ENCODE data around the gene KRT28. TPM values are rescaled to one million over a fixed set of nuclear protein-coding genes. Genes with fewer than 3 reads are reported as not detected.
A peak's percentile ranks its signal among the peaks of the same experiment; 100 is the strongest.
"Not testable (repeated sequence)": the region's sequence is repeated elsewhere in the genome, so short reads cannot be mapped to it uniquely, and the experiment has no call there.

Gene KRT28
- total RNA-seq, 1 donor from 2014 or later: 152 TPM

DNA sequence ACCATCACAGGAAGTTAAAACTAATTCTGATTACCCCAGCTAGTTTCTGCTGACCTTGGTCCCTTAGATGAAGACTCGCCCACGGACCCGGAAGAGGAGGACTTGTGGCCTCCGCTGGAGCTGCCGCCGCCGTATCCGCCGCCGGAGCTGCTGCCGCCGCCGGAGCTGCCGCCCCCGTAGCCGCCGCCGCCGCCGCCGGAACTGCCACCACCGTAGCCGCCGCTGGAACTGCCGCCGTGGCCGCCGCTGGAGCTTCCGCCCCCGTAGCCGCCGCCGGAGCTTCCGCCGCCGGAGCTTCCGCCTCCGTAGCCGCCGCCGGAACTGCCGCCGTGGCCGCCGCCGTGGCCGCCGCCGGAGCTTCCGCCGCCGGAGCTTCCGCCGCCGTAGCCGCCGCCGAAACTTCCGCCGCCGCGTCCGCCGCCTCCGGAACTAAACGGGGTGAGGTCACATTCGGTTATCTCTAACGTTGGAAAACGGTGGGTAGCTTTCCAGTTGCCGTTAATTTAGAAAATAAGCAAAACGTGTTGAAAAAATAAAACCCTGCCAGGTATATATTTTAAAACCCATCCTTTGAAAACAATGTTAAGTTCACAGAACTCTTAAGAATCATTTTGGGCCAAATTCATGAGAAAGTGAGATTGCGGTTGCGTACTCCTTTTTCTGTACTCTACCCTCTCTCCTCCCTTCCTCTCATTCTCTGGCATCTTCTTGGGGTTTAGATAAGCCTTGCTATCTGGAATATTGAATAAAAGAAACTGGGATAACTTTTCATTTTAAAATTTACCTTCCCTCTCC is 19.2 kb upstream of the KRT28 start:
- peak; percentile 34 for DNase-seq

DNA sequence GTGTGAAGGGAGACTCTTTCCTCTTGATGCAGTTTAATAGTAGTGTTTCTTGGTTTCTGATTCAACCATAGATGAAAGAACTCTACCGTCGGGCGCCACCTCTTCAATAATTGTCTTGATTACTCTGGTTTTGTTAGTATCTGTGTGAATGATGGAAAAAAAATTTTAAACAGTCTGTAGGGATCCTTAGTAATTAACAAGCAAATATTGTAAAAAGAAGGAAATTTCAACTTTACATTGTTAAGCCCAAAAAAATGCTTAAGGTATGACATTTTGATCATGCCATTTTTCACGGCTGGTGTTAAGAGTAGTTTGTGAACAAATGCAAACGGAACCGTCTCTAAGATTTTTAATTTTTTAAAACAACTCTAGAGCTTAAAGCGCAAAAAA is 18.6 kb upstream of the KRT28 start:
- DNase-seq: no peak

DNA sequence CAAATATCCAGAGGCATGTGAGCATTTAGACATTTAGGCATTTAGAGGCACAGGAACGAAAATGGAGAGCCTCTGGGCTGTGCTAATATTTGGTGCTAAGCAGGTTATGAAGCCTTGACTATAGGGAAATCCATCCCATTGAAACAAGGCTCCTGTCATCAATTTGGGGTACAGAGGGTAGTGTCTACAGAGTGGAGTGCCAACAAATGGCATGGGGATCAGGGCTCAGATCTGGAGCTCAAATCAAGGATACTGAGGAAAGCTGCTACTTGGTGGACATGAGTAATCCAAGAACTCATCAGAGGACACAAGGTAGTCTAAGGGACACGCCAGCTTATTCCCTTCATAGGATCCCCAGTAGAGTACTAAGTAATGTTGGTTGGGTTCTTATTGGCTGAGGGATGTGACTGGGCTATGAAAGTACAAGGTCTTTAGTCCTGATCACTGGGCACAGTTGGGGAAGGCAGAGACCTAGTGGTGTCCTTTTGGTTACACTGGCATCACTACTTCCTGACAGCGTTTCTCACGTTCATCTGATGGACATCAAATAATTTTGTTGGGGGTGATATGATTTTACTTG is 17.4 kb upstream of the KRT28 start:
- no peak for DNase-seq

DNA sequence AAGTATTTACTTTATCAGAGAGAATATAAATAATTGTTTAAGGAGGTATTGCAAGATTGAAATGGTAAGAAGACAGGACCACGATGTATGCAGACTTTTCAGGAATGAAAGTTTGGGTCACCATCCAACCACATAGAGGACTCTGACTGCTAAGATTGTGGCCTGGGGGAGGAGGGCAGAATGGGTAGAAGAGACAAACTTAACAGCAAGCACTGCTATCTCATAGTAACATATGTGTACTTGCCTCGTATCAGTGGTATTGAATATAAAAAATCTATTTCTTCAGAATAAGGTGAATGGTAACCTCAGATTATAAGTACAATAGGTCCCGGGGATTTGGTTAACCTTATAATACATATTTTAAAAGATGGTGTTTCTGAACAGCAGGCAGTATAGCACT is 16.8 kb upstream of the KRT28 start:
- DNase-seq: no peak

DNA sequence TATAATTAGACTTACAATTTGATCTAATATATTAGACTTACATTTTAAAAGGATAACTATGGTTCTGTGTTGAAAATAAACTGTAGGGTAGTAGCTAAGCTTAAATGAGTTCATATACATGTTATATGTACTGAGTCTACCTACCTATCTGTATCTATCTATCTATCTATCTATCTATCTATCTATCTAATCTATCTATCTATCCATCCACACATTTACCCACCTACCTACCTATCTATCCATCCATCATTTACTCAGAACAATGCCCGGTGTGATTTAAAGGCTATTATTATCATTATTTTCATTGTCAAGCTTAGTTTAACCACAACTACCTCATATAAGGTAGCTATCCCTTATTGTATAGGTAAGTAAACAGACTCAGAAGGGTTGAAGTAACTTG is 15.6 kb upstream of the KRT28 start:
- DNase-seq: no peak

DNA sequence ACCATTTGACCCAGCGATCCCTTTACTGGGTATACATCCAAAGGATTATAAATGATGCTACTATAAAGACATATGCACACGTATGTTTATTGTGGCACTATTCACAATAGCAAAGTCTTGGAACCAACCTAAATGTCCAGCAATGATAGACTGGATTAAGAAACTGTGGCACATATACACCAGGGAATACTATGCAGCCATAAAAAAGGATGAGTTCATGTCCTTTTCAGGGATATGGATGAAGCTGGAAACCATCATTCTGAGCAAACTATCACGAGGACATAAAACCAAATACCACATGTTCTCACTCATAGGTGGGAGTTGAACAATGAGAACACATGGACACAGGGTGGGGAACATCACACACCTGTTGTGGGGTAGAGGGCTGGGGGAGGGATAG is 14.9 kb upstream of the KRT28 start:
- DNase-seq: not testable (repeated sequence)

DNA sequence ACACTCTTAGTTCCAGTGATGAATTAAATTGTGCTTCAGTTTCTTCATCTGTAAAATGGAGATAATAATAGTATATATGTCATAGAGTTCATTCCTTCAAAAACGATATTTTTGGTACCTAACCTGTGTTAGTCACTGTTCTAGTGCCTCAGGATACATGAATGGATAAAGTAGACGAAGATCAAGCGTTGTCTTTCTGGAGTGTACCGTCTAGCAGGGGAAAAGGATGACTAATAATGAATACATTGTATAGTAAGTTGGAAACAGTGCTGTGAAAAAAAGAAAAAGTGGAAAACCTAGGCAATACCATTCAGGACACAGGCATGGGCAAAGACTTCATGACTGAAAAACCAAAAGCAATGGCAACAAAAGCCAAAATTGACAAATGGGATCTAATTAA is 14.0 kb upstream of the KRT28 start:
- DNase-seq: no peak

DNA sequence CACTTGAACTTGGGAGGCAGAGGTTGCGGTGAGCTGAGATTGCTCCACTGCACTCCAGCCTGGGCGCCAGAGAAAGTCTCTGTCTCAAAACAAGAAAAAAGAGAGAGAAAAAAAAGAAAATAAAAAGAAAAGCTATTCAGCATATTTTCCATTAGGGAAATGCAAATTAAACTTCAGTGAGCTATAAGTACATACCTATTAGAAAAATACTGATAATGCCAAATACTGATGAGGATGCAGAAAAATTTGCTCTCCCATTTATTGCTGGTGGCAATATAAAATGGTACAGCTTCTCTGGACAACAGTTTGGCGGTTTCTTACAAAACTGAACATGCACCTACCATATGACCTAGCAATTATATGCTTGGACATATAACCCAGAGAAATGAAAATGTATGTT is 12.9 kb upstream of the KRT28 start:
- no peak for DNase-seq

DNA sequence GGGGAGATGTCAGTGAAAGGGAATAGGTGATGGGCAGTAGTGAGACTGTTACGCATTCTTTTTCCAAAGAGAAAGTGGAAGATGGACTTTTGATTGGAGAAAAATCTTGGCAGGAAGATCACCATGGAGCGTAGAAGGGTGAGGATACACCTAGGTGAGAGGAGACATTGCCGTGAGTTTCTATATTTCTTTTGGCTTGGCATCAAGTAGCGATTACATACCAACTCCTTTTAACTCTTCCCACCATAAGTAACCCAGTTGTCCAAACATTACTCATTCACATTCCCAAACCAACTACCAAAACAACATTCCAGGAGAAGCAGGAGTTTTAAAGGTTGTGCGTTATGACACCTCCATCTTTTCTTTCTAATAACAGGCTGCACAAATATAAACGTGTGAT is 10.7 kb upstream of the KRT28 start:
- no peak for DNase-seq

DNA sequence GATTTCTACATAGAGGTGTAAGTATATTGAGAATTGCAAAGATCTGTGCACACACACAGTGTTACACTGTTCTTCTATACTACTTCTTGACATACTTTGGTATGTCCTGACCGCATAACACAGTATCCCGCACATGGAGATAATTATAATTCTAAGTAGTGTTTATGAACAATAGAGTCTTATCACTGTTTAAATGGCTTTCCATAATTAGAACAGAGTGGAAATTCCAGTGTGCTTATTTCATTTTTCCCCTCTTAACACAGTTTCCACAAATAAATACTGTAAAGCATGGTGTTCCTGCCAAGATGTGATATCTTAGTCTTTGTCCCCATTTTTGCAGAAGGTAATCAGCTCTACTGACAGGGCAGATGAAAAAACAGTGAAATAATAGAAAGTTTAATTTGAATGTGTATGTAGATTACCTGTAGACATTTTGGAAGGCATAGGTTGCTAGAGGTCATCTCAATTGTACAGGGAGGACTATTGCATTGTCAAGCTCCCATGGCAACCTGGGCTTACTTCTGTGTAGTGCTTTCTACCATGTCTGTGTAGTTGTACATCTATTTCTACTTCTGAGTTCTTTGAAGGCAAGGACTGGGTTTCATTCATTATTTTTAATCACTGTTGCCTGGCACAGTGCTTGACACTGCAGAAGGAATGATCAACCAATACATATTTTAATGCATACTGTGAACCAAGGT is 10.1 kb upstream of the KRT28 start:
- peak; percentile 58 for DNase-seq

DNA sequence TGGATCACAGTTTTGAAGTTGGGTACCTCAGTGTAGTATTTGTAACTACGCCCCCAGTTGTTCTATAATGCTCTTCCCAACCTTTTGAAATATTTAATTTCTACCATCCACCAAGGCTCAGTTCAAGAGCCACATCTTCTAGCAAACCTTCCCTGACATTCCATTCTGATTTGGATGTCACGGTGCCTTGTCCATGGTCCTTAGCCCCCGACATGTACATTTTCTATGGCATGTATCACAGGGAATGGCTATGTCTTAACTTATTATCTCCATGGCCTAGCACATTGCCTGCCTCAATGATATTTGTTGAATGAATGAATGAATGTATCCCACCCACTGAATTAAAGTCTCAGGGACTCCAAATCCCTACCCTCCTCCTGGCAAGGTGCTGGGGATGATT is 6.4 kb upstream of the KRT28 start:
- no peak for DNase-seq

DNA sequence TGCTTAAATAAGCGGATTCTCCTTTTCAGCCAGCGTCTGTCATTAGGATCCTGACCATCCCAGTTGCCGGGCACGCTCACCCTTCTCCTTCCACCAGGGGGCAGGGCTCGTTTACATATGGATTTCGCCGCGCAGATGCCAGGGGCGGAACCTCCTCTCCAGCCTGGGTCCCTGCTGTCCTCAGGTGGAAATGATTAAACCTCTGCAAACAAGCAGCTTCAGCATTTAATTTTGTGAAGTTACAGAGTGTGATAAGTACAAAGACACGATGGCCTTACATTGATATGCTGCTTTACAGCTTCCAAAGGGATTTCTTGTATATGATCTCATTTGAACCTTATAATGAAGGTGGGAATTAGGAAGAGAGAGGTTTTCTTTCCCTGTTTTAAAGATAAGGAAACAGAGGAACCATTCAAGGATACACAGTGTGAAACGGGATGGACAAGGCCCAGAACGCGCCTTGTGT is 3.9 kb upstream of the KRT28 start:
- DNase-seq: peak; percentile 33

DNA sequence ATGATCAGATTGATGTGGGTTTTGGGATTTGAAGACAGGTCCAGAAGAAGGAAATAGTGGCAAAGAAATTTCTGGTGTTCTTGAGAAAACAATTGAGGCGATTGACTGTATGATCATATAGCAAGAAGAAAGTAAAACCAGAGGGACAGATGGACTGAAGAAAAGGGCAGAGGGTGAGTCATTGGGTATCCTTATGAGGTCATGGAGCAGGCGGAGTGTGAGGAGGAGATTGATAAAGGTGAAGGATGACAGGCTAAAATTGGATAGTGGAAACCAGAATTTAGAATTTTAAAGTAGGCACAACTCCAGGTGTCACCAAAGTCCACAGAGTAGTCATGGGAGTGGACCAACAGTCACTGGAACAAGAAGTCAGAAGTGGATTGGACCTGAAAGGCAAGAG is 1.4 kb upstream of the KRT28 start:
- DNase-seq: no peak

DNA sequence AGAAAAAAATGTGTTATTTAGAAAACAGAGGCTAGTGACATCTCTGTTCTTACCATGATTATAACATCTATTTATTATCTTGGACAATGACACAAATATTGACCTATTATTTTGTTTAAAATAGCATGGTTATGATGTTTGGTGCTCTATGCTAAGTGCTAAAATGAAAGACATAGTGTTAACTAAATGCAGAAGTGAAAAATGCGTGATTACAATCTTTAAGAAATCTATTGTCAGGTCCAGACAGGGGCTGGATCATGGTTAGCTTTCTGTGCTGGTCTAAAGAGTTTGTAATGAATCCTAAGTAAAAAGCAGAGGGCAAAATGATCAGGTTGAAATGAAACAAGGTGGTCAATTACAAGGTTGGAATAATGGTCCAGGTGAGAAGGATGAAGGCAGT is 622 bp upstream of the KRT28 start:
- DNase-seq: no peak

DNA sequence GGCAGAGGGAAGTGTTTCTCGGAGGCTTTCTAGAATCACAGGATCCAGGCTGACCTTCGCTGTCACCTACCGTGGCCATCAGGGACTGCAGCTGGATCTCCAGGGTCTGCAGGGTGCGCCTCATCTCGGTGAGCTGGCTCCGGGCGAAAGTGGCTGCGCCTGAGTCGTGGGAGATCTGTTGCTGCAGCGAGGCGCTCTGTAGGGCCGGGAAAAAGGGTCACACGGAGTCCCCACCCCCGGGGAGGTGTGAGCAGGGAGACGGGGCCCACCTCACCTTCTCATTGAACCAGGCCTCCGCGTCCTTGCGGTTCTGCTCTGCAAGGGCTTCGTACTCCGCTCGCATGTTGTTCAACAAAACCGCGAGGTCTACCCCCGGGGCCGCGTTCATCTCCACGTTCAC is 2.9 kb downstream of the KRT28 start:
- no peak for DNase-seq

DNA sequence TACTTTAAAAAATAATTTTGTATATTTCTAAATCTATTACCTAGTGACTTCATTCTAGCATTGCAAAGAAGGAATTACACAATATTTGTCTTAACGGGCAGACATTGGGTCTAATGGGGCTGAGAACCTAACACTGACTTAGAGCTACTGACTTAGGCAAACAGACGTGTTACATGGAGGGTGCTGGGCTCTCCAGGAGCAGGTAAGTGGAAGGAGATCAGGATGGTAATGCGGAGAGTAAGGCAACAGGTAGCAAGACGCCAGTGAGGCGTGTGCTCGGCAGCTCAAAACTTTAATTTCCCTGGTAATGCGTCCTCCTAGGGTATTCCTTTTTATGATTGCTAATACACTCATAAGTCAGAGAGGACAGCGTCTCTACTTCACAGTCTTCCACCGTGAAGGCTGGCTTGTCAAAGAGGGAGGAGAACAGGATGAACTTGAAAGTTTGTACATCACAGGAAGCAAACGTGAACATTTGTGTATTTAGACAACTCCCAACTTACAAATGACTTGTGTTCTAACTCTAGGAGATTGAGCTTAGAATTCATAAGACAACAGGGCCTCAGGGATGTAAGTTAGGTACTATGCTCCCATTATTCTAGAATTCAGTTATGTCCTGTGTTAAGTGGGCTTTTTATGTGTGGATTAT is 4.6 kb downstream of the KRT28 start:
- DNase-seq: no peak

DNA sequence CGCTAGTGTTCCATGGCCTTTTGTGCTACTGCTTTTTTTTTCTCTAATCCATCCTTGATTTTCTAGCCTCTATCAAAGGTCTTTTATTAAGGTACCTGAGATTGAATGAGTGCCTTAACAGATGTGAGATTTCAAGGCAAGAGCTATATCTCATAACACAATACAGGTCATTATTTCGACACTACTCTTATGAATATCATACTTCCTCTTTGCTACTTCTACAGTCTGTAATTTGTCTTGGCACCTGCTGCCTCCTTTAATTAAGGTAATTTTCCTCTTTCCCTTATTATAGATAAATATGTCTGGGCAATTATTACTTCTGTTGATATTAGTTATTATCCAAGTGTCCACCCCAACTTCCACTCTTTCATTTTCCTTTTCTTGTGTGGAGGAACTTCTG is 5.3 kb downstream of the KRT28 start:
- no peak for DNase-seq

DNA sequence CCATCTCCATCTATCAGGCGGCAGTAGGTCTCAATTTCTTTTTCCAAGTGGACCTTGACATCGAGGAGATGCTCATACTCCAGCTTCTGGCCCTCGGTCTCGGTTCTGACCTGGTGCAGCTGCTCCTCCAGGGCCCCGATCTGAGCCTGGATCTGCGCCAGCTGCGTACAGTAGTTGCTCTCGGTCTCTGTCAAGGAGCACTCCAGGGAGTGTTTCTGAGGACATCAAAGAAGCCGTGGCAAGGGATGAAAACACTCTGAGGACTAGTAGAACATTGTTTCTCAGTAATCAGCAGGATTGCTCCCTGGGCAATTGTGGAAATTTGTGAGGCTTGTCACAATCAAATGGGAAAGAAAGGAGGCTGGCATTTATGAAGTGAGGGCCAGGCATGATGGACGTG is 5.9 kb downstream of the KRT28 start:
- DNase-seq: no peak

DNA sequence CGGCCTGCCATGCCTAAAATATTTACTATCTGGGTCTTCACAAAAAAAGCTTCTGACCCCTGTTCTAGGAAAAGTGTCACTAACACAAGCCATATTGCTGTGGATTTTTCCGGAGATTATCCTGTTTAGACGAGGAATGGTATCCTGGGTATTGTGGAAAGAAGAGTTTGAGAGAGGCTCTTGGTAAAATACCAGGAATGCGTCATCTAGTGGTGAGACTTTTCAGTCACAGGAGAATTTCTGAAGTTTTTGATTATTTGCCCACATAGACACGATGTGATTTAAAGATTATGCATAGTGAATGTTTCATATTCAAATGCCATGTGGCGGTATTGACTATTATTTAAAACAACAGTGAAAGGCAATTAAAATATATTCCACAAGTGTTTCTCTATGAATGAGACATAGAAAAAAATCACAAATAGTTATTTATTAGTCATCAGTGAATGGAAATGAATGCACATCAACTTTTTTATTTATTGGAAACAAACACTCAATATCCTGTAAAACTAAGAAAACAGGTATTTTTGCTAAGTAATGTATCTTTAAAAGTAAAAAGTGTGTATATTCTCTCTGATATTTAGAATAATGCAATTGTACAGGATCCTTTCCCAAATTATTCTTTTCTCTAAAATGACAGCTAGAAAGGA is 7.8 kb downstream of the KRT28 start:
- peak; percentile 73 for DNase-seq

DNA sequence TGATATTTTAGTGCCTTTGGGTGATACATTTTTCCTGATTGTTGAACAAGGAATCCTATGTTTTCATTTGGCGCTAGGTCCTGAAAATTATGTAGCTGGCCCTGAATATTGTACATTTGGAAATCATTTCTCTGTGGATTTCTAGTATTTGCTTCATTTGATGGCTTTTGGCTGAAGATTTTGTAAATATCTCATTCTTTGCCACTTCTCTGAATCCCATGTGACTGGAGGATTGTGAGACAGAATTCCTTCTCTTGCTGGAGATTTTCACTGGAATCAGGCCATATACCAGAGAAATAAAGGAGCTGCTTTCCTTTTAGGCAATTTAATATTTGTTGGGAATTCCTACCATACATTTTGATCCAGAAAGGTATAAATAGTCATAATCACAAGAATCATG is 8.6 kb downstream of the KRT28 start:
- peak; percentile 89 for DNase-seq

DNA sequence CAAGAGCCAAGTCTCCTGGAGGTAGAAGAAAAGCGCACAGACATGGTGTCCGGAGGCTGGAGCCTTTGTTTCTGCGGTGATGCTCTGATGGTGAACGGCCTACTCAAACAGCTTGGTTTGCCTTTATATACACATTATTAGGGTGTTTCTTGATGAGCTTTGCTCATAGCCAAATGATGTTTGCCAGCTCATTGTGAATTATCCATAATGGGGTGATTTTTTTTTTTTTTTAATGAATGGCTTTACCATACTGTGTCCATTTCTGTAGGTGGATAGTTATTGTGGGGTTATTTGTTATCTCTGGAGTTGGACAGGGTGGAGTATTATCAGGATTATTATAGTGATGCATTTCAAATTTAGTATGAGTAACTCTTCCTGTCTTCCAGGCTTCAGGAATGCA is 17.3 kb downstream of the KRT28 start, which contains the start of gene KRT27:
TSS of gene KRT27 (minus strand) at position 101 of the 400 bp plus-strand sequence. CDS start at position 44, 57 bp downstream.
- no peak for DNase-seq

DNA sequence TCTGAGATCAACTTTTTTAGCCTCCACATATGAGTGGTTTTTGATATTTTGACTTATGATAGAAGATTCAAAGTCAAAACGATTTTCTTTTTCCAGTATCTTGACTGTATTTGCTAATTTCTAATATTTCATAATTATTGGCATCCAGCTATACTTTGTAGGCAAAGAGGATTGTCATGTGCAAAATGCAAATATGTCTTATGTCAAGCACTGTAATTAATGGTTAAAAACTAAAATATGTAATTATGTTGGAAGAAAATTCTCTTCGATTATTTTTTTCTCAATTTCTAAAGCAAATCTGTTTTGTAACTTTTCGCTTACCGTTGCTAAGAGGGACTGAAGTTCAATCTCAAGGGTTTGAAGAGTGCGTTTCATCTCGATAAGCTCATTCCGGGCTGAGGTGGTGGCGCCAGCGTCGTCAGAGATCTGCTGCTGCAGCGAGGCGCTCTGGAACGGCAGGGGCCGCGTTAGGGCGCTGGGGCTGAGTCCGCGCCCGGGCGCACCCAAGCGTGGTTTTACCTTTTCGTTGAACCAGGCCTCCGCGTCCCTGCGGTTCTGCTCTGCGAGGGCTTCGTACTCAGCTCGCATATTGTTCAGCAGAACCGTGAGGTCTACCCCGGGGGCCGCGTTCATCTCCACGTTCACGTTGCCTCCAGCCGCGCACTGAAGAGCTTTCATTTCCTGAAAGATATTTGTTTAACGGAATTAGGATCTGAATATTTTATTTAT is 20.4 kb downstream of the KRT28 start:
- no peak for DNase-seq

Measured in skin of body (tissue), 2 donors.